ENCODE measurements around the gene PAQR9. TPM values are rescaled to one million over a fixed set of nuclear protein-coding genes. Genes with fewer than 3 reads are reported as not detected.
"Not testable (repeated sequence)": the region's sequence is repeated elsewhere in the genome, so short reads cannot be mapped to it uniquely, and the experiment has no call there.

Gene PAQR9
- total RNA-seq (2014; rRNA removed; shearing (Covaris generic); ENCODE audit: low replicate concordance): 0.66 and 2.5 TPM in 2 replicates

- H3K36me3 ChIP-seq: no peaks in the 10 kb centered on the region
- DNase-seq: peak; percentile 64
- no peaks in the 10 kb centered on the region for H3K9me3 ChIP-seq
- no peaks in the 10 kb centered on the region for H3K27me3 ChIP-seq
- H3K4me3 ChIP-seq: peak within 1 kb of the TSS; percentile 68
Observed at GRCh38 chr3:142963516-142964448, at the start of gene PAQR9. PAQR9 (minus strand) TSS chr3:142963674; CDS start chr3:142963336, 338 bp downstream.

- Histone ChIP-seq H3K9me3 (no peaks in the 10 kb centered on the region), H3K4me3 (no peak overlapping the region), H3K27me3 (no peaks in the 10 kb centered on the region), H3K36me3 (peaks cover 31% of the 10 kb centered on the region)
- no peak for DNase-seq
Observed at GRCh38 chr3:143011705-143012104, 48.2 kb upstream of the PAQR9 start.

- DNase-seq: no peak
- Histone ChIP-seq H3K9me3 (no peaks in the 10 kb centered on the region), H3K4me3 (no peak overlapping the region), H3K36me3 (peaks cover 19% of the 10 kb centered on the region), H3K27me3 (no peaks in the 10 kb centered on the region)
Observed at GRCh38 chr3:143010024-143010423, 46.5 kb upstream of the PAQR9 start.

- peaks cover 6% of the 10 kb centered on the region; the same call in 1 of the 2 replicates for H3K36me3 ChIP-seq
- H3K9me3 ChIP-seq: no peaks in the 10 kb centered on the region
- no peaks in the 10 kb centered on the region for H3K27me3 ChIP-seq
- no peak for DNase-seq
- H3K4me3 ChIP-seq: no peak overlapping the region
Observed at GRCh38 chr3:143004823-143005222, 41.3 kb upstream of the PAQR9 start.

- peaks cover 6% of the 10 kb centered on the region; the same call in 1 of the 2 replicates for H3K36me3 ChIP-seq
- no peaks in the 10 kb centered on the region for H3K9me3 ChIP-seq
- H3K4me3 ChIP-seq: peak overlapping the region; percentile 82
- DNase-seq: no peak
- H3K27me3 ChIP-seq: no peaks in the 10 kb centered on the region
Observed at GRCh38 chr3:143002727-143003126, 39.3 kb upstream of the PAQR9 start.

- H3K36me3 ChIP-seq: peaks cover 6% of the 10 kb centered on the region; the same call in 1 of the 2 replicates
- H3K4me3 ChIP-seq: peak overlapping the region; percentile 82
- H3K27me3 ChIP-seq: no peaks in the 10 kb centered on the region
- H3K9me3 ChIP-seq: no peaks in the 10 kb centered on the region
- DNase-seq: no peak
Observed at GRCh38 chr3:143002083-143002712, 38.7 kb upstream of the PAQR9 start.

GRCh38 chr3:143001369-143002082 is 38.1 kb upstream of the PAQR9 start, which contains the start of gene U2SURP:
U2SURP (plus strand) TSS chr3:143001570; CDS start chr3:143001629, 59 bp downstream.
- H3K9me3 ChIP-seq: no peaks in the 10 kb centered on the region
- peak within 1 kb of the TSS; percentile 82 for H3K4me3 ChIP-seq
- peak; percentile 99 for DNase-seq
- H3K36me3 ChIP-seq: peaks cover 6% of the 10 kb centered on the region; the same call in 1 of the 2 replicates
- H3K27me3 ChIP-seq: no peaks in the 10 kb centered on the region

GRCh38 chr3:143001034-143001368 is 37.5 kb upstream of the PAQR9 start:
- Histone ChIP-seq H3K9me3 (no peaks in the 10 kb centered on the region), H3K4me3 (peak overlapping the region; percentile 82), H3K36me3 (peaks cover 6% of the 10 kb centered on the region; the same call in 1 of the 2 replicates), H3K27me3 (no peaks in the 10 kb centered on the region)
- DNase-seq: no peak

- Histone ChIP-seq H3K36me3 (peaks cover 6% of the 10 kb centered on the region; the same call in 1 of the 2 replicates), H3K27me3 (no peaks in the 10 kb centered on the region), H3K9me3 (no peaks in the 10 kb centered on the region), H3K4me3 (peak overlapping the region; percentile 82)
- no peak for DNase-seq
Observed at GRCh38 chr3:143000528-143000927, 37.1 kb upstream of the PAQR9 start.

- no peak for DNase-seq
- H3K4me3 ChIP-seq: peak overlapping the region; percentile 82
- no peaks in the 10 kb centered on the region for H3K27me3 ChIP-seq
Observed at GRCh38 chr3:142999881-143000280, 36.4 kb upstream of the PAQR9 start.

GRCh38 chr3:142998439-142998838 is 35.0 kb upstream of the PAQR9 start:
- H3K27me3 ChIP-seq: no peaks in the 10 kb centered on the region
- H3K9me3 ChIP-seq: no peaks in the 10 kb centered on the region
- no peak for DNase-seq
- no peak overlapping the region for H3K4me3 ChIP-seq
- H3K36me3 ChIP-seq: no peaks in the 10 kb centered on the region

More at GRCh38 chr3:142999881-143000280, 36.4 kb upstream of the PAQR9 start:
- Histone ChIP-seq H3K9me3 (no peaks in the 10 kb centered on the region), H3K36me3 (0 out of 2 replicates have a peak, but pooled peaks cover 2% of the 10 kb centered on the region)

GRCh38 chr3:142997330-142997729 is 33.9 kb upstream of the PAQR9 start:
- no peak for DNase-seq
- H3K4me3 ChIP-seq: no peak overlapping the region
- H3K9me3 ChIP-seq: no peaks in the 10 kb centered on the region
- H3K36me3 ChIP-seq: no peaks in the 10 kb centered on the region
- H3K27me3 ChIP-seq: no peaks in the 10 kb centered on the region

GRCh38 chr3:142993958-142994442 is 30.5 kb upstream of the PAQR9 start:
- DNase-seq: peak; percentile 53
- Histone ChIP-seq H3K4me3 (no peak overlapping the region), H3K36me3 (no peaks in the 10 kb centered on the region), H3K27me3 (no peaks in the 10 kb centered on the region), H3K9me3 (no peaks in the 10 kb centered on the region)

- Histone ChIP-seq H3K4me3 (no peak overlapping the region), H3K36me3 (no peaks in the 10 kb centered on the region), H3K27me3 (no peaks in the 10 kb centered on the region), H3K9me3 (no peaks in the 10 kb centered on the region)
- no peak for DNase-seq
Observed at GRCh38 chr3:142992323-142992722, 28.8 kb upstream of the PAQR9 start.

- H3K27me3 ChIP-seq: no peaks in the 10 kb centered on the region
Observed at GRCh38 chr3:142990721-142991120, 27.2 kb upstream of the PAQR9 start.

GRCh38 chr3:142988826-142989225 is 25.4 kb upstream of the PAQR9 start:
- not testable (repeated sequence) for H3K9me3 ChIP-seq, H3K4me3 ChIP-seq, H3K36me3 ChIP-seq, H3K27me3 ChIP-seq, DNase-seq

More at GRCh38 chr3:142990721-142991120, 27.2 kb upstream of the PAQR9 start:
- H3K36me3 ChIP-seq: no peaks in the 10 kb centered on the region
- DNase-seq: no peak
- no peak overlapping the region for H3K4me3 ChIP-seq
- no peaks in the 10 kb centered on the region for H3K9me3 ChIP-seq
